Neural crest cell (in vitro differentiated cells): ENCODE measurements around the gene SOX11. TPM values are rescaled to one million over a fixed set of nuclear protein-coding genes. Genes with fewer than 3 reads are reported as not detected.

Experiments
- DNase-seq: peaks from one replicate; pipeline ENCODE4 v3.0.0; 2021; ENCODE audit warnings: low read depth, mixed read lengths, low spot score
- H3K27ac Mint-ChIP-seq: one replicate; pipeline ENCODE4 v1.8.0; 2021; ENCODE audit warnings: mild to moderate bottlenecking, mixed read lengths; ENCODE audit not compliant: unreplicated experiment
- H3K27me3 Mint-ChIP-seq: 2 replicates; pipeline ENCODE4 v1.8.0; 2021; ENCODE audit warnings: low read depth, mild to moderate bottlenecking, mixed read lengths
- H3K36me3 Mint-ChIP-seq: 2 replicates; pipeline ENCODE4 v1.8.0; 2021; ENCODE audit warnings: low read depth, mild to moderate bottlenecking, mixed read lengths
- H3K4me1 Mint-ChIP-seq: 2 replicates; pipeline ENCODE4 v1.8.0; 2021; ENCODE audit warnings: mixed read lengths
- H3K4me3 Mint-ChIP-seq: one replicate; pipeline ENCODE4 v1.8.0; 2021; ENCODE audit warnings: mild to moderate bottlenecking, mixed read lengths
- H3K9me3 Mint-ChIP-seq: 2 replicates; pipeline ENCODE4 v1.8.0; 2021; ENCODE audit warnings: mixed read lengths
- total RNA-seq: library from RNA; stranded (reverse); gene quantifications from 2 replicates; pipeline ENCODE4 v1.2.1, GENCODE V29; 2021
- TF ChIP-seq, protein P1 (sequence below): fragments of 200-600 bp; sonication (generic); conservative IDR thresholded peaks from 2 replicates; pipeline ENCODE4 v1.5.0; 2021; ENCODE audit warnings: antibody characterized with exemption, mild to moderate bottlenecking

The SOX11 gene
- total RNA-seq, 1 donor from 2014 or later = 197 TPM

- Mint-ChIP-seq H3K4me3 (peak overlapping the region; percentile 39), H3K4me1 (peaks cover 36% of the 10 kb centered on the region), H3K9me3 (peaks cover 8% of the 10 kb centered on the region), H3K36me3 (peaks cover 10% of the 10 kb centered on the region), H3K27ac (no peak overlapping the region), H3K27me3 (no peaks in the 10 kb centered on the region)
- no peak for DNase-seq
- TF ChIP-seq, protein P1, sequence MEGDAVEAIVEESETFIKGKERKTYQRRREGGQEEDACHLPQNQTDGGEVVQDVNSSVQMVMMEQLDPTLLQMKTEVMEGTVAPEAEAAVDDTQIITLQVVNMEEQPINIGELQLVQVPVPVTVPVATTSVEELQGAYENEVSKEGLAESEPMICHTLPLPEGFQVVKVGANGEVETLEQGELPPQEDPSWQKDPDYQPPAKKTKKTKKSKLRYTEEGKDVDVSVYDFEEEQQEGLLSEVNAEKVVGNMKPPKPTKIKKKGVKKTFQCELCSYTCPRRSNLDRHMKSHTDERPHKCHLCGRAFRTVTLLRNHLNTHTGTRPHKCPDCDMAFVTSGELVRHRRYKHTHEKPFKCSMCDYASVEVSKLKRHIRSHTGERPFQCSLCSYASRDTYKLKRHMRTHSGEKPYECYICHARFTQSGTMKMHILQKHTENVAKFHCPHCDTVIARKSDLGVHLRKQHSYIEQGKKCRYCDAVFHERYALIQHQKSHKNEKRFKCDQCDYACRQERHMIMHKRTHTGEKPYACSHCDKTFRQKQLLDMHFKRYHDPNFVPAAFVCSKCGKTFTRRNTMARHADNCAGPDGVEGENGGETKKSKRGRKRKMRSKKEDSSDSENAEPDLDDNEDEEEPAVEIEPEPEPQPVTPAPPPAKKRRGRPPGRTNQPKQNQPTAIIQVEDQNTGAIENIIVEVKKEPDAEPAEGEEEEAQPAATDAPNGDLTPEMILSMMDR = no peak
Observed at GRCh38 chr2:5686068-5686467, 6.1 kb upstream of the SOX11 start.

- Mint-ChIP-seq H3K4me1 (peaks cover 36% of the 10 kb centered on the region), H3K27me3 (no peaks in the 10 kb centered on the region), H3K27ac (no peak overlapping the region), H3K9me3 (peaks cover 3% of the 10 kb centered on the region), H3K4me3 (peak overlapping the region; percentile 39), H3K36me3 (peaks cover 6% of the 10 kb centered on the region)
- TF ChIP-seq, protein P1 = no peak
- DNase-seq = no peak
Observed at GRCh38 chr2:5686536-5686935, 5.6 kb upstream of the SOX11 start.

- no peak for DNase-seq
- peaks cover 16% of the 10 kb centered on the region for H3K36me3 Mint-ChIP-seq
Observed at GRCh38 chr2:5689750-5690149, 2.4 kb upstream of the SOX11 start.

GRCh38 chr2:5690286-5690685 is 1.9 kb upstream of the SOX11 start:
- Mint-ChIP-seq H3K4me1 (peaks cover 34% of the 10 kb centered on the region), H3K36me3 (peaks cover 19% of the 10 kb centered on the region), H3K27me3 (peaks cover 17% of the 10 kb centered on the region), H3K4me3 (peak overlapping the region; percentile 96), H3K9me3 (no peaks in the 10 kb centered on the region), H3K27ac (peak overlapping the region; percentile 99)
- peak; percentile 9 for DNase-seq
- TF ChIP-seq, protein P1 = no peak

More at GRCh38 chr2:5689750-5690149, 2.4 kb upstream of the SOX11 start:
- peaks cover 36% of the 10 kb centered on the region for H3K4me1 Mint-ChIP-seq
- TF ChIP-seq, protein P1 = no peak
- peaks cover 15% of the 10 kb centered on the region for H3K27me3 Mint-ChIP-seq
- peak overlapping the region; percentile 62 for H3K27ac Mint-ChIP-seq
- peak overlapping the region; percentile 96 for H3K4me3 Mint-ChIP-seq
- no peaks in the 10 kb centered on the region for H3K9me3 Mint-ChIP-seq

GRCh38 chr2:5690718-5691220 is 1.4 kb upstream of the SOX11 start:
- Mint-ChIP-seq H3K27me3 (peaks cover 21% of the 10 kb centered on the region), H3K27ac (peak overlapping the region; percentile 99), H3K4me1 (peaks cover 32% of the 10 kb centered on the region), H3K36me3 (peaks cover 23% of the 10 kb centered on the region), H3K9me3 (no peaks in the 10 kb centered on the region), H3K4me3 (peak overlapping the region; percentile 96)
- DNase-seq = no peak
- TF ChIP-seq, protein P1 = no peak
